HepG2 (cell line): ENCODE data around the gene ARL5C. TPM values are rescaled to one million over a fixed set of nuclear protein-coding genes. Genes with fewer than 3 reads are reported as not detected.

Source experiments
- ATAC-seq: fragments of 200-7000 bp; cut with Tn5 transposase; 3 replicates; pipeline ENCODE4 v1.9.1; 2020; ENCODE audit warnings: mild to moderate bottlenecking, moderate library complexity
- BruUV-seq: library from RNA; stranded (reverse); fragments of 400-500 nt; replicated peaks from 2 replicates; lab custom pipeline; 2021; lab: Mats Ljungman, UMichigan
- CTCF ChIA-PET: fragments of 300-600 bp; formaldehyde crosslinking; extraction: SDS; loops from one replicate; lab custom pipeline; 2021; ENCODE audit warnings: low total read pairs, inconsistent platforms, low intra/inter-chr PET ratio; lab: Yijun Ruan, JAX
- POLR2A ChIA-PET: fragments of 350-600 bp; sonication (Branson Sonifier 250); formaldehyde crosslinking; loops from one replicate; lab custom pipeline; 2020; ENCODE audit warnings: antibody characterized with exemption, inconsistent platforms; lab: Yijun Ruan, JAX
- DNase-seq: peaks from one replicate; pipeline ENCODE4 v3.0.0-alpha.2; 2015; ENCODE audit warnings: low spot score
- FAIRE-seq: peaks from 3 replicates; lab custom pipeline; 2011; peaks lifted over from hg19 to GRCh38; lab: Jason Lieb, UNC
- H2AFZ ChIP-seq: one replicate; pipeline ENCODE4 v1.6.1; 2011; ENCODE audit warnings: low read length, inconsistent platforms
- H3K27ac ChIP-seq: fragments of 300-600 bp; 3 replicates; pipeline ENCODE4 v1.8.0; 2011; ENCODE audit warnings: mixed run types, mild to moderate bottlenecking, mixed read lengths, low read length, inconsistent platforms; ENCODE audit not compliant: insufficient read depth; ENCODE audit errors: extremely low read length
- H3K27me3 ChIP-seq, 2 experiments: fragments of 200-600 bp in 1 of 2; 2 replicates in 1 of 2; 3 replicates in 1 of 2; pipeline versions ENCODE4 v1.6.0 to v1.8.0; 2011; ENCODE audit warnings: low read length in 2 of 2, mild to moderate bottlenecking in 2 of 2, moderate library complexity in 2 of 2, inconsistent platforms in 1 of 2; ENCODE audit not compliant: insufficient read depth in 2 of 2, control insufficient read depth in 1 of 2
- H3K36me3 ChIP-seq, 2 experiments: fragments of 200-600 bp in 1 of 2; replicated peaks in 1 of 2; 2 replicates in 1 of 2; 3 replicates in 1 of 2; pipeline versions ENCODE4 v1.5.1 to v1.8.0; 2011; ENCODE audit warnings: low read length in 2 of 2, inconsistent platforms in 1 of 2; ENCODE audit not compliant: insufficient read depth in 2 of 2, control insufficient read depth in 1 of 2
- H3K4me1 ChIP-seq: 2 replicates; pipeline ENCODE4 v1.5.1; 2012; ENCODE audit warnings: low read length, inconsistent platforms; ENCODE audit not compliant: insufficient read depth
- H3K4me2 ChIP-seq: 2 replicates; pipeline ENCODE4 v1.6.0; 2011; ENCODE audit warnings: low read depth, low read length, inconsistent platforms
- H3K4me3 ChIP-seq, 3 experiments: fragments of 200-600 bp in 1 of 3; sonication (generic), shearing (Covaris generic) in 1 of 3; replicated peaks in 1 of 3; 2 replicates each; pipeline ENCODE4 v1.5.1; 2011 to 2016; ENCODE audit warnings: low read length in 3 of 3, inconsistent platforms in 2 of 3, low read depth in 2 of 3, mild to moderate bottlenecking in 2 of 3, control low read depth in 1 of 3, mixed read lengths in 1 of 3; ENCODE audit not compliant: insufficient read depth in 1 of 3
- H3K79me2 ChIP-seq: one replicate; pipeline ENCODE4 v1.6.1; 2011; ENCODE audit warnings: low read length, inconsistent platforms; ENCODE audit not compliant: insufficient read depth
- H3K9ac ChIP-seq: 2 replicates; pipeline ENCODE4 v1.6.0; 2011; ENCODE audit warnings: mild to moderate bottlenecking, low read depth, low read length, inconsistent platforms; ENCODE audit not compliant: insufficient read depth
- H3K9me3 ChIP-seq: 2 replicates; pipeline ENCODE4 v1.5.1; 2012; ENCODE audit warnings: mild to moderate bottlenecking, low read length
- H4K20me1 ChIP-seq: 2 replicates; pipeline ENCODE4 v1.6.0; 2011; ENCODE audit warnings: inconsistent platforms, mild to moderate bottlenecking, low read length, moderate library complexity; ENCODE audit not compliant: insufficient read depth
- ADNP ChIP-seq: sonication (generic); formaldehyde crosslinking; IDR thresholded peaks from 2 replicates; pipeline ENCODE4 v1.4.0; 2020; ENCODE audit warnings: missing genetic modification reagents
- ATF7-NPFF ChIP-seq: sonication (generic); formaldehyde crosslinking; IDR thresholded peaks from 2 replicates; pipeline ENCODE4 v1.8.1; 2023; ENCODE audit warnings: mild to moderate bottlenecking, low read depth, missing genetic modification reagents, moderate library complexity
- FOXC1 ChIP-seq: sonication (generic); formaldehyde crosslinking; IDR thresholded peaks from 2 replicates; pipeline ENCODE4 v1.8.0; 2022; ENCODE audit warnings: mild to moderate bottlenecking, missing genetic modification reagents, borderline replicate concordance
- HDAC2 ChIP-seq: sonication (generic); formaldehyde crosslinking; IDR thresholded peaks from 2 replicates; pipeline ENCODE4 v1.4.0; 2020; ENCODE audit warnings: missing genetic modification reagents
- HDAC6 ChIP-seq: fragments of 200-600 bp; sonication (generic); IDR thresholded peaks from 2 replicates; pipeline ENCODE4 v1.7.0; 2017; ENCODE audit warnings: mild to moderate bottlenecking, antibody characterized with exemption, low read length, low read depth
- HNRNPH1 ChIP-seq: fragments of 200-400 bp; formaldehyde crosslinking; optimal IDR thresholded peaks from 2 replicates; pipeline ENCODE3; 2017; ENCODE audit warnings: mild to moderate bottlenecking, low read depth, low read length
- RBFOX2 ChIP-seq: fragments of 200-400 bp; formaldehyde crosslinking; IDR thresholded peaks from 2 replicates; pipeline ENCODE4 v1.6.1; 2017; ENCODE audit warnings: low read depth, mild to moderate bottlenecking, low read length
- SIX4 ChIP-seq: sonication (generic); formaldehyde crosslinking; IDR thresholded peaks from 2 replicates; pipeline ENCODE4 v1.4.0; 2020; ENCODE audit warnings: missing genetic modification reagents
- SMAD3 ChIP-seq: sonication (generic); formaldehyde crosslinking; IDR thresholded peaks from 2 replicates; pipeline ENCODE4 v1.4.0; 2020; ENCODE audit warnings: missing genetic modification reagents
- TFDP1 ChIP-seq: IDR thresholded peaks from 2 replicates; pipeline ENCODE4 v1.6.1; 2016; ENCODE audit warnings: missing compliant biosample characterization, missing genetic modification reagents, borderline replicate concordance
- ZMYM4 ChIP-seq: sonication (generic); formaldehyde crosslinking; IDR thresholded peaks from 2 replicates; pipeline ENCODE4 v1.8.1; 2023; ENCODE audit warnings: mild to moderate bottlenecking, missing genetic modification reagents
- ZNF12 ChIP-seq: sonication (generic); formaldehyde crosslinking; IDR thresholded peaks from 2 replicates; pipeline ENCODE4 v1.5.0; 2020; ENCODE audit warnings: missing genetic modification reagents
- ZNF331 ChIP-seq: sonication (generic); formaldehyde crosslinking; IDR thresholded peaks from 2 replicates; pipeline ENCODE4 v1.4.0; 2020; ENCODE audit warnings: missing genetic modification reagents
- ZNF33B ChIP-seq: sonication (generic); formaldehyde crosslinking; IDR thresholded peaks from 2 replicates; pipeline ENCODE4 v1.5.1; 2020; ENCODE audit warnings: mild to moderate bottlenecking, missing genetic modification reagents
- ZNF569 ChIP-seq: sonication (generic); formaldehyde crosslinking; IDR thresholded peaks from 2 replicates; pipeline ENCODE4 v1.5.0; 2020; ENCODE audit warnings: mild to moderate bottlenecking, missing genetic modification reagents, moderate library complexity, borderline replicate concordance
- ZNF629 ChIP-seq: sonication (generic); formaldehyde crosslinking; conservative IDR thresholded peaks from 2 replicates; pipeline ENCODE4 v1.5.0; 2020; ENCODE audit warnings: missing genetic modification reagents
- WGBS: methylation state at CpG from one replicate; pipeline ENCODE4 v1.1.6; 2017; ENCODE audit warnings: low lambda C conversion rate; 5-methylcytosine and 5-hydroxymethylcytosine counted together
- in situ Hi-C: cut with HindIII; loops from 2 replicates; pipeline ENCODE4 v1.10.0; 2017; ENCODE audit warnings: low pct_unique_long_range_greater_than_20kb; ENCODE audit not compliant: extremely low pct_ligation_motif_present
- intact Hi-C: fragments of 100-400 bp; cut with micrococcal nuclease; formaldehyde crosslinking; loops from one replicate; pipeline ENCODE4 v1.10.0; 2022; ENCODE audit not compliant: unreplicated experiment
- polyA plus RNA-seq, 8 experiments: library from polyadenylated mRNA; depleted of rRNA in 3 of 8; stranded (reverse) in 7 of 8; unstranded in 1 of 8; fragments of >200 nt; fragmentation: Illumina TruSeq in 4 of 8; extraction: Trizol in 4 of 8; gene quantifications; 2 replicates each; pipeline versions ENCODE4 v1.2.1 to v1.2.3, GENCODE V29; 2011 to 2016; ENCODE audit warnings: low read depth in 4 of 8, missing spikeins in 1 of 8, mixed read lengths in 1 of 8; ENCODE audit not compliant: insufficient read depth in 1 of 8
- total RNA-seq, 5 experiments: library from RNA; depleted of rRNA; stranded (reverse); fragments of >200 nt; fragmentation: Illumina TruSeq; extraction: Trizol; gene quantifications; 2 replicates each; pipeline ENCODE4 v1.2.3, GENCODE V29; 2016; ENCODE audit warnings: low read depth in 1 of 5
- TF ChIP-seq, protein P1 (sequence below): sonication (generic); formaldehyde crosslinking; IDR thresholded peaks from 2 replicates; pipeline ENCODE4 v1.9.0; 2022; ENCODE audit warnings: low read depth, missing genetic modification reagents
- TF ChIP-seq, protein P2 (sequence below): IDR thresholded peaks from 2 replicates; pipeline ENCODE4 v1.6.1; 2016

Gene ARL5C
- total and polyA plus RNA-seq, 2 of the 13 experiments (the other 11 are each of a cell fraction or from before 2014, with no cell fraction given): not detected

GRCh38 chr17:39197380-39198185, 31.6 kb upstream of the ARL5C start, which contains the start of gene CACNB1:
Gene CACNB1, minus strand, starts transcription at chr17:39197669. Its CDS starts 174 bp downstream, at chr17:39197495.
- peak within 1 kb of the TSS; percentile 46; the same call in 1 of the 2 replicates for H3K9ac ChIP-seq
- peak; percentile 61 for ATAC-seq
- H3K27ac ChIP-seq: no peak within 1 kb of the TSS
- H4K20me1 ChIP-seq: peaks cover 12% of the 10 kb centered on the region
- H3K36me3 ChIP-seq: peaks cover 7 to 11% of the 10 kb centered on the region in 2 experiments
- ChIA-PET POLR2A (interaction anchor here (0.6 kb wide), 1 partner anchor 9 kb away, joined by 4 read pairs; no protein-coding TSS in a partner anchor), CTCF (no interaction called here)
- peak within 1 kb of the TSS; percentile 56 to 80 (median 69) for H3K4me3 ChIP-seq
- peaks cover 60% of the 10 kb centered on the region for H3K4me1 ChIP-seq
- BruUV-seq: no TSS peak
- no peaks in the 10 kb centered on the region for H3K9me3 ChIP-seq
- intact Hi-C loops (no loop called here), in situ Hi-C loops (no loop called here)
- H2AFZ ChIP-seq: no peak within 1 kb of the TSS
- H3K4me2 ChIP-seq: peak within 1 kb of the TSS; percentile 89
- peaks cover 23% of the 10 kb centered on the region for H3K79me2 ChIP-seq
- FAIRE-seq: no peak
- peak; percentile 45 for DNase-seq
- 3% methylated on average over 27 of the region's 55 CpGs for WGBS
- no peaks in the 10 kb centered on the region; a peak in 1 of 5 replicates for H3K27me3 ChIP-seq
- TF ChIP-seq ATF7-NPFF: no peak; the same call in 1 of the 2 replicates
- TF ChIP-seq SIX4 (CRISPR knock-in tag): no peak
- no peak for TF ChIP-seq HDAC6
- no peak for TF ChIP-seq ZNF12
- TF ChIP-seq ZNF569: no peak
- no peak for TF ChIP-seq ADNP (CRISPR knock-in tag)
- TF ChIP-seq TFDP1 (CRISPR knock-in tag): peak; percentile 70; the same call in 1 of the 2 replicates
- TF ChIP-seq RBFOX2: peak; percentile 45; the same call in 1 of the 2 replicates
- 0 out of 2 replicates have a peak, but pooled peaks have one; percentile 18 for TF ChIP-seq ZMYM4
- TF ChIP-seq SMAD3 (CRISPR knock-in tag): no peak
- TF ChIP-seq HDAC2 (CRISPR knock-in tag): no peak; the same call in none of the 2 replicates
- TF ChIP-seq HNRNPH1: no peak
- TF ChIP-seq ZNF331: 0 out of 2 replicates have a peak, but pooled peaks have one; percentile 26
- no peak for TF ChIP-seq FOXC1 (CRISPR knock-in tag)
- TF ChIP-seq ZNF629 (CRISPR knock-in tag): no peak
- no peak for TF ChIP-seq ZNF33B (CRISPR knock-in tag)
- TF ChIP-seq, protein P1, sequence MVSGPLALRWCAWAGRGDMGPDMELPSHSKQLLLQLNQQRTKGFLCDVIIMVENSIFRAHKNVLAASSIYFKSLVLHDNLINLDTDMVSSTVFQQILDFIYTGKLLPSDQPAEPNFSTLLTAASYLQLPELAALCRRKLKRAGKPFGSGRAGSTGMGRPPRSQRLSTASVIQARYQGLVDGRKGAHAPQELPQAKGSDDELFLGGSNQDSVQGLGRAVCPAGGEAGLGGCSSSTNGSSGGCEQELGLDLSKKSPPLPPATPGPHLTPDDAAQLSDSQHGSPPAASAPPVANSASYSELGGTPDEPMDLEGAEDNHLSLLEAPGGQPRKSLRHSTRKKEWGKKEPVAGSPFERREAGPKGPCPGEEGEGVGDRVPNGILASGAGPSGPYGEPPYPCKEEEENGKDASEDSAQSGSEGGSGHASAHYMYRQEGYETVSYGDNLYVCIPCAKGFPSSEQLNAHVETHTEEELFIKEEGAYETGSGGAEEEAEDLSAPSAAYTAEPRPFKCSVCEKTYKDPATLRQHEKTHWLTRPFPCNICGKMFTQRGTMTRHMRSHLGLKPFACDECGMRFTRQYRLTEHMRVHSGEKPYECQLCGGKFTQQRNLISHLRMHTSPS (CRISPR knock-in tag): no peak
- TF ChIP-seq, protein P2, sequence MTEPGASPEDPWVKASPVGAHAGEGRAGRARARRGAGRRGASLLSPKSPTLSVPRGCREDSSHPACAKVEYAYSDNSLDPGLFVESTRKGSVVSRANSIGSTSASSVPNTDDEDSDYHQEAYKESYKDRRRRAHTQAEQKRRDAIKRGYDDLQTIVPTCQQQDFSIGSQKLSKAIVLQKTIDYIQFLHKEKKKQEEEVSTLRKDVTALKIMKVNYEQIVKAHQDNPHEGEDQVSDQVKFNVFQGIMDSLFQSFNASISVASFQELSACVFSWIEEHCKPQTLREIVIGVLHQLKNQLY (CRISPR knock-in tag): no peak
